Measurements from ENCODE around the gene LRFN2. TPM values are rescaled to one million over a fixed set of nuclear protein-coding genes. Genes with fewer than 3 reads are reported as not detected.

LRFN2 gene
- total RNA-seq, 2 donors from 2014 or later: 0.62 TPM; not detected in 1

GRCh38 chr6:40398034-40398691, 189.0 kb downstream of the LRFN2 start:
- intact Hi-C loops (cut with DNase I): no loop called here
- DNase-seq (ENCODE audit: low spot score): no peak
- Histone ChIP-seq H3K27me3 (replicated peaks; ENCODE audit: insufficient read depth) (no peaks in the 10 kb centered on the region), H3K4me3 (no peak overlapping the region), H3K4me1 (replicated peaks) (no peaks in the 10 kb centered on the region), H3K36me3 (no peaks in the 10 kb centered on the region), H3K9me3 (no peaks in the 10 kb centered on the region), H3K27ac (no peak overlapping the region)
- WGBS: 90% methylated on average over 11 of the region's 11 CpGs
- TF ChIP-seq POLR2A (IDR thresholded peaks at IDR 0.05) (no peak), POLR2AphosphoS5 (IDR thresholded peaks at IDR 0.05) (no peak), CTCF (IDR thresholded peaks at IDR 0.05) (no peak)

- Histone ChIP-seq H3K27ac (no peak overlapping the region), H3K27me3 (replicated peaks; ENCODE audit: insufficient read depth) (no peaks in the 10 kb centered on the region), H3K36me3 (no peaks in the 10 kb centered on the region), H3K4me1 (replicated peaks) (no peaks in the 10 kb centered on the region), H3K9me3 (no peaks in the 10 kb centered on the region), H3K4me3 (no peak overlapping the region)
- DNase-seq (ENCODE audit: low spot score): no peak
- TF ChIP-seq POLR2A (IDR thresholded peaks at IDR 0.05): no peak
- TF ChIP-seq POLR2AphosphoS5 (IDR thresholded peaks at IDR 0.05): no peak
- TF ChIP-seq CTCF (IDR thresholded peaks at IDR 0.05): no peak
- 87% methylated on average over 6 of the region's 6 CpGs for WGBS
- intact Hi-C loops (cut with DNase I): no loop called here
Observed at GRCh38 chr6:40397287-40398033, 189.7 kb downstream of the LRFN2 start.

GRCh38 chr6:40395698-40396076, 191.5 kb downstream of the LRFN2 start:
- DNase-seq (ENCODE audit: low spot score): no peak
- 92% methylated on average over 4 of the region's 4 CpGs for WGBS

GRCh38 chr6:40395066-40395697, 192.0 kb downstream of the LRFN2 start:
- no peak for TF ChIP-seq POLR2A (IDR thresholded peaks at IDR 0.05)
- no peak for TF ChIP-seq CTCF (IDR thresholded peaks at IDR 0.05)
- no peak for TF ChIP-seq POLR2AphosphoS5 (IDR thresholded peaks at IDR 0.05)
- no peaks in the 10 kb centered on the region for H3K9me3 ChIP-seq
- H3K27me3 ChIP-seq (replicated peaks; ENCODE audit: insufficient read depth): no peaks in the 10 kb centered on the region
- H3K36me3 ChIP-seq: no peaks in the 10 kb centered on the region
- no peak for DNase-seq (ENCODE audit: low spot score)
- H3K4me1 ChIP-seq (replicated peaks): no peaks in the 10 kb centered on the region
- 65% methylated on average over 5 of the region's 5 CpGs for WGBS
- H3K4me3 ChIP-seq: no peak overlapping the region
- intact Hi-C loops (cut with DNase I): no loop called here
- no peak overlapping the region for H3K27ac ChIP-seq

More at GRCh38 chr6:40395698-40396076, 191.5 kb downstream of the LRFN2 start:
- H3K9me3 ChIP-seq: no peaks in the 10 kb centered on the region
- H3K4me1 ChIP-seq (replicated peaks): no peaks in the 10 kb centered on the region
- intact Hi-C loops (cut with DNase I): no loop called here
- H3K4me3 ChIP-seq: no peak overlapping the region
- H3K27me3 ChIP-seq (replicated peaks; ENCODE audit: insufficient read depth): no peaks in the 10 kb centered on the region
- TF ChIP-seq POLR2A (IDR thresholded peaks at IDR 0.05) (no peak), POLR2AphosphoS5 (IDR thresholded peaks at IDR 0.05) (no peak), CTCF (IDR thresholded peaks at IDR 0.05) (no peak)
- no peaks in the 10 kb centered on the region for H3K36me3 ChIP-seq
- H3K27ac ChIP-seq: no peak overlapping the region

All from prostate gland (tissue), 2 donors.